GM20000 (cell line): ENCODE data around the gene BCO1.

Experiments used
- DNase-seq: peaks from one replicate; pipeline ENCODE4 v3.0.0; 2012; ENCODE audit warnings: low spot score
- TF ChIP-seq, protein P1 (sequence below): IDR thresholded peaks from 2 replicates; pipeline ENCODE4 v1.5.1; 2012; ENCODE audit warnings: mild to moderate bottlenecking, control low read depth; ENCODE audit errors: extremely low read depth, missing control alignments

Gene BCO1

DNA sequence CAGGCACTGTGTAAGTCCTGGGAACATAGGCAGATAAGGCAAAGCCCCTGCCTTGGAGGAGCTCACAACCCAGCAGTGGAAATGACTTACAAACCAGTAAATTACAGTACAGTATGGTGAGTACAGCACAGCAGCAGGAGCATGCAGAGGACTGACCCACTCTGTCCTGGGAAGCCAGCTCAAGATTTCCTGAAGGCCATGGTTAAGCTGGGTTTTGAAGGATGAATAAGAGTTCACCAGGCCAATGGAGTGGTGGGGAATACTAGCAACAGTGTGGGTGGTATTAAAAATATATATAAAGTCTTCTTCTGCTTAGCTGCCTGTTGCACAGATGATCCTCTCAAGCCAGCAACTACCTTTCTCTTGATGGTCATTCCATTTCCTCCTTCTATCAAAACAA, 73.3 kb downstream of the BCO1 start:
- TF ChIP-seq, protein P1, sequence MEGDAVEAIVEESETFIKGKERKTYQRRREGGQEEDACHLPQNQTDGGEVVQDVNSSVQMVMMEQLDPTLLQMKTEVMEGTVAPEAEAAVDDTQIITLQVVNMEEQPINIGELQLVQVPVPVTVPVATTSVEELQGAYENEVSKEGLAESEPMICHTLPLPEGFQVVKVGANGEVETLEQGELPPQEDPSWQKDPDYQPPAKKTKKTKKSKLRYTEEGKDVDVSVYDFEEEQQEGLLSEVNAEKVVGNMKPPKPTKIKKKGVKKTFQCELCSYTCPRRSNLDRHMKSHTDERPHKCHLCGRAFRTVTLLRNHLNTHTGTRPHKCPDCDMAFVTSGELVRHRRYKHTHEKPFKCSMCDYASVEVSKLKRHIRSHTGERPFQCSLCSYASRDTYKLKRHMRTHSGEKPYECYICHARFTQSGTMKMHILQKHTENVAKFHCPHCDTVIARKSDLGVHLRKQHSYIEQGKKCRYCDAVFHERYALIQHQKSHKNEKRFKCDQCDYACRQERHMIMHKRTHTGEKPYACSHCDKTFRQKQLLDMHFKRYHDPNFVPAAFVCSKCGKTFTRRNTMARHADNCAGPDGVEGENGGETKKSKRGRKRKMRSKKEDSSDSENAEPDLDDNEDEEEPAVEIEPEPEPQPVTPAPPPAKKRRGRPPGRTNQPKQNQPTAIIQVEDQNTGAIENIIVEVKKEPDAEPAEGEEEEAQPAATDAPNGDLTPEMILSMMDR, result no peak
- DNase-seq, result no peak

DNA sequence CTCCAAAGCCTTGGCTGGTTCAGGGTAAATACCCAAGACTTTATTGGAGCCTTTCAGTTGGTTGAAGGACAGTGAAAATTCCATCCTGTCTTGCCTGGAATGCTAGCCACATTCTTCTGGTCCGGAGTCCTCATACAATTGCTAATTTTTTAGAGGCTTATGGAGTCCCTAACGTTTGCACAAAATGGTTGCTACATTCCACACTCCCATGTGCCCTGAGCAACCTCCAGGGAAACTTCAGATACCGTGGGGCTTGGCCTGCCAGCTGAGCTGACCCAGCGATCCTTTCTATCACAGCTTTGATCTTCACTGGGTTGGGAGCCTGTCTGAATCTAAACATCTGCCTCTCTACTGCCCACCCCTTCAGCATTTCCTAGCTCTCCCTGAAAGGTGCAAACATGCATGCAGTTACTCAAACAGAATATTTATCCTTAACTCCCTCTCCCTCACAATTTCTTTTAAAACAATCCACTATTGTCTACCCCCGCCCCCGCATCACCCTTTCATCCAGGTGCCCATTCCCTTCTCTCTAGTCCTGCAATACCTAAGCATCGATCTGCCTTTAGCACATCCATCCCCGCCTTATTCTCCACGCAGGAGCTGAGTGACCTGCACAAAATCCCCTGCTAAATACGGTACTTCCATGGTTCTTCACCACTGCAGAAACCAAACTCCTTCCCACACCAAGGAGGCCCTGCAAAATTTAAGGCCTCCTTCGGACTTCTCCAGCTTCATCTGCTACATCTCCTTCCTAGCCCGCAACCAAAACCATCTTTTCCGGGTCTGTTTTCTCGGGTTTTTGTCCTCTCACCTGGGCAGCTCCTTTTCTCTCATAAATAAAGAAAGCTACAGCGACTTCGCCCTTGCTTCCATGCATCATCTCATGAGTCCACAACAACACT, 75.5 kb downstream of the BCO1 start:
- DNase-seq, result no peak
- TF ChIP-seq, protein P1, result no peak

DNA sequence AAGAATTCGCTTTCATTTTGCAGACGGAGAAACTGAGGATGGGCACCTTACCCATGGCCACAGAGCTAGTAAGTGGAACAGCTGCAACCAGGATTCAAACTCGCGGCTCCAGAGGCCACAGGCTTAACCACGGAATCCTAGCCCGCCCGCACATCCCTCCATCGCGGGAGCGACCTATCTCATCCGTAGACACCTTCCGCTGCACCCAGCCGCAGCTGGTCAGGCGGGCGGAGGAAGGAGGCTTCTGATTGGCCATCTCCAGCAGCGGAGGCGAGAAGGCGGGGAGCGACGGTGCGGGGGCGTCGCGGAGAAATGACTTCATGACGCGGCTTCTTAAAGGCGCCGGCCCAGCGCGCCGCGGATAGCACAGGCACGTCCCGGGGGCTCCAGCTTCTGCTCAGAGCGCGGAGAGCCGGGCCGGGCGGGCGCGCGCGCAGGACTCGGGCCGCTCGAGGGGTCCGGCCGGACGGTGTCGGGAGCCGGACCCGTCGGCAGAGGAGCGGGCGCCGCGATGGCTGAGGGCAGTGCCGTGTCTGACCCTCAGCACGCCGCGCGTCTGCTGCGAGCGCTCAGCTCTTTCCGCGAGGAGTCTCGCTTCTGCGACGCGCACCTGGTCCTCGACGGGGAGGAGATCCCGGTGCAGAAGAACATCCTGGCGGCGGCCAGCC, 76.2 kb downstream of the BCO1 start, which contains the start of gene GAN:
TSS of gene GAN (plus strand) at position 360 of the 668 bp plus-strand sequence. CDS start at position 512, 152 bp downstream.
- TF ChIP-seq, protein P1, result no peak
- DNase-seq, result peak; percentile 96

DNA sequence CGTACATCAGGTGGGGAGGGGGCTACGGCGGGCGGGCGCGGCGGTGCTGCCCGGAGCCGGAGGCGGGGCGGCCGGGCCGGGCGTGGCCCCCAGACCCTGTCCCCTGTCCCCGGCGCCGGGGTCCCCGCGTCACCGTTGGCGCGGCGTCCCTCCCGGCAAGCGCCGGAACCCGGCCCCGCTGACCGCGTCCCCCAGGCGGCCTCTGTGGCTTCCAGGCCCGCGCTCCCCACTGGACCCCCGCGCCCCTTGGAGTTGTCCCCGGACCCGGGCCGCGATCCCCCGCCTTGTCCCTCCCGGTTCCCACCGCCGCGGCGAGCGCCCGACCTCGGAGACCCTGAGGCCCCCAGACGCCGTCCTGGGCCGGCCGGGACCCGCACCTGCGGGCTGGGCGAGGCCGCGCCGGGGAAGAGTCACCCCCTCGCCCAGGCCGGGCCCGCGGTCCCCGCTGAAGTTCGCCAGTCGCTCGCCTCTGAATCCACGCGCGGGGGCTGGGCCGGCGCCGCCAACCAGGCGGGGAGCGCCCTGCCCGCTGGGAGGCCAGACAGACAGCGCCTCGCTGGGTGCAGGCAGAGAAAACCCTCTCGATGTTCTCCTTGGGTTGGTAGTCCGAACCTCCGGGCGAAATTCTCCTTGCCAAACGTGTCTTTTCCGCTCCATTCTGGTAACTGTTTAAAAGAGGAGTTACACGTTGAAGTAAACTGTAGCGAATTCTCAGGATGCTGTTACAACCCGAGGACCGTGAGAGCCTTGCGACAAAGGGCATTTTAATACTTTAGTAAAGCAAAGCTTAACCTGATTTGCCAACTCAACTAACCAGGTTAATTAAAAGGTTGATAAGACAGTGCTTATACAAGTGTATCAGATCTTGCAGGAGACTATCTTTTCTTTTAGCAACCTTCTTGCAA, 77.0 kb downstream of the BCO1 start:
- DNase-seq, result peak; percentile 69
- TF ChIP-seq, protein P1, result no peak

DNA sequence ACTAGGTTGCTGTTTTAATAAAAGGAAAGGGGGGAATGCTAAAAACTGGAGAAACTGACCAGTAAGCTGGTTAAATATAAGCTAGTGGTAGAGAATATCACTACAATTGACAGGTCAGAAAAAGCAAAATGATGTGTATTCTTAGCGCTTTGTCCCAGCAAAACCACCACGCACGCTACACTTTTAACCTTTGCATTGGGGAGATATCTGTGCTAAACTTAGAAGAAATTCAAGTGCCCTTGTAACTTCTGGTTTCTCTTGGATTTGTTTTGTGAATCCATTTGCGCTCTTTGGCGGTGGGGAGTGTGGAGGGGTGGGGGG, 77.6 kb downstream of the BCO1 start:
- DNase-seq, result no peak
- TF ChIP-seq, protein P1, result no peak

DNA sequence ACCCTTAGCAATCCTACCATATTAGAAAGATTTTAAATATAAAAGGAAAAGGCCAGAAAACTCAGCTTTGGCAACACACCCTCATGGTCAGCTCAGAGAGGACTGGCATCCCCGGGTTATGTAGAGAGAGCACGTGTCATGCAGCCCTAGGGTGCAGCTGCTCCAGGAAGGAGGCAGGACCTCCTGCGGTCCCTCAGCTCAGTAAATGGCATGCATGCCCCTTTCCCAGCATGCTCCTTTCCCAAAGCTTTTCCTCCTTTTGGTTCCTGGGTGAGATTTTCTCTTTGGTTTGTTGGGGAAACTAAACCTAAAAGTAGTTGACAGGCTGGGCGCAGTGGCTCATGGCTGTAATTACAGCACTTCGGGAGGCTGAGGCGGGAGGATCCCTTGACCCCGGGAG, 80.2 kb downstream of the BCO1 start:
- TF ChIP-seq, protein P1, result no peak
- DNase-seq, result no peak
